ENCODE data around the gene PAGE1.

DNA sequence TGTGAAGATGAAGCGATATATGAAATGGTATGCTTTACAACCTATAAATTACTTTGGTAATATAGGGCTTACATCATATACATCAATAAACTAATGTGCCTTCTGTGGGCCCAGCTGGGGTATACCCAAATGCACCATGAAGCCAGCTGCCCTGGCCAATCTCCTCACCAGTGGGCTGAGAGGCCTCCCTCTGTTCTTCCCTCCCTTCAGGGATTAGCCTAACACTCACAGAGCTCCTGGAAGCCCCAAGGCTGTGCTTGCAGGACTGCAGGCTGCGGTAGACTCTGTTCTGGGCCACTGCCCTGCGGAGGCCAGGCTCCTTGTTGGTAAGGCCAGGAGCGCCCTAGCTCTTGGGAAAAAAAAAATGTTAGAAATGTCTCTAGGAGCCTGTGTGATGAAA, 33.9 kb downstream of the PAGE1 start:
- TF ChIP-seq, protein P1, sequence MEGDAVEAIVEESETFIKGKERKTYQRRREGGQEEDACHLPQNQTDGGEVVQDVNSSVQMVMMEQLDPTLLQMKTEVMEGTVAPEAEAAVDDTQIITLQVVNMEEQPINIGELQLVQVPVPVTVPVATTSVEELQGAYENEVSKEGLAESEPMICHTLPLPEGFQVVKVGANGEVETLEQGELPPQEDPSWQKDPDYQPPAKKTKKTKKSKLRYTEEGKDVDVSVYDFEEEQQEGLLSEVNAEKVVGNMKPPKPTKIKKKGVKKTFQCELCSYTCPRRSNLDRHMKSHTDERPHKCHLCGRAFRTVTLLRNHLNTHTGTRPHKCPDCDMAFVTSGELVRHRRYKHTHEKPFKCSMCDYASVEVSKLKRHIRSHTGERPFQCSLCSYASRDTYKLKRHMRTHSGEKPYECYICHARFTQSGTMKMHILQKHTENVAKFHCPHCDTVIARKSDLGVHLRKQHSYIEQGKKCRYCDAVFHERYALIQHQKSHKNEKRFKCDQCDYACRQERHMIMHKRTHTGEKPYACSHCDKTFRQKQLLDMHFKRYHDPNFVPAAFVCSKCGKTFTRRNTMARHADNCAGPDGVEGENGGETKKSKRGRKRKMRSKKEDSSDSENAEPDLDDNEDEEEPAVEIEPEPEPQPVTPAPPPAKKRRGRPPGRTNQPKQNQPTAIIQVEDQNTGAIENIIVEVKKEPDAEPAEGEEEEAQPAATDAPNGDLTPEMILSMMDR (IDR thresholded peaks at IDR 0.05; ENCODE audit: low read depth, low read length), result no peak
- TF ChIP-seq EZH2phosphoT487 (IDR thresholded peaks at IDR 0.05; ENCODE audit: low read depth), result no peak

Measured in OCI-LY3 (cell line).